H1 (cell line): ENCODE measurements around the gene TYK2. TPM values are rescaled to one million over a fixed set of nuclear protein-coding genes. Genes with fewer than 3 reads are reported as not detected.

ENCODE experiments used
- ASH2L ChIP-seq: fragments of 200-600, 300-600 bp; sonication (generic); IDR thresholded peaks from one replicate; pipeline ENCODE4 v1.7.1; 2017; ENCODE audit warnings: low read length
- BACH1 ChIP-seq: IDR thresholded peaks from 2 replicates; pipeline ENCODE4 v1.6.1; 2012; ENCODE audit warnings: low read length, improper control_type of control experiment
- CHD1 ChIP-seq: IDR thresholded peaks from 2 replicates; pipeline ENCODE4 v1.6.1; 2012; ENCODE audit warnings: low read depth, low read length, improper control_type of control experiment
- EP300 ChIP-seq, 2 experiments: IDR thresholded peaks; 1 replicate in 1 of 2; 2 replicates in 1 of 2; pipeline ENCODE4 v1.6.1; 2011 to 2012; ENCODE audit warnings: low read depth in 2 of 2, low read length in 2 of 2, mild to moderate bottlenecking in 2 of 2, borderline replicate concordance in 1 of 2, inconsistent platforms in 1 of 2, moderate library complexity in 1 of 2
- KDM4A ChIP-seq: IDR thresholded peaks from one replicate; pipeline ENCODE4 v1.7.1; 2012; ENCODE audit warnings: low read depth, mild to moderate bottlenecking, moderate library complexity, low read length, inconsistent platforms; ENCODE audit not compliant: severe bottlenecking
- NANOG ChIP-seq: IDR thresholded peaks from 2 replicates; pipeline ENCODE4 v1.6.1; 2011; ENCODE audit warnings: low read length, low read depth, mild to moderate bottlenecking, inconsistent platforms; ENCODE audit not compliant: insufficient read depth, poor library complexity, severe bottlenecking
- RNF2 ChIP-seq: fragments of 200-900, 300-1000 bp; sonication (generic); IDR thresholded peaks from 2 replicates; pipeline ENCODE4 v1.7.1; 2016; ENCODE audit warnings: borderline replicate concordance, low read depth, mild to moderate bottlenecking, antibody characterized with exemption, low read length; ENCODE audit not compliant: poor library complexity, severe bottlenecking; ENCODE audit errors: missing control alignments
- TBP ChIP-seq: IDR thresholded peaks from 2 replicates; pipeline ENCODE4 v1.6.1; 2011; ENCODE audit warnings: low read depth, low read length, improper control_type of control experiment
- polyA plus RNA-seq, 7 experiments: library from polyadenylated mRNA; depleted of rRNA in 3 of 7; stranded (reverse) in 5 of 7; unstranded in 2 of 7; fragments of >200 nt in 5 of 7; fragments of 200-250 nt in 2 of 7; gene quantifications; 1 replicate in 5 of 7; 2 replicates in 1 of 7; 4 replicates in 1 of 7; pipeline versions ENCODE4 v1.2.1 to v1.2.3, GENCODE V29; 2011 to 2013; ENCODE audit warnings: missing spikeins in 2 of 7, mixed read lengths in 2 of 7
- total RNA-seq: library from RNA; stranded (reverse); fragmentation: NEBNext Ultra II Directional; extraction: Animal tissue kit (Norgen Biotek cat#: 25700); gene quantifications from 2 replicates; pipeline ENCODE4 v1.2.1, GENCODE V29; 2021
- TF ChIP-seq, protein P1 (sequence below): IDR thresholded peaks from 2 replicates; pipeline ENCODE4 v1.6.1; 2012; ENCODE audit warnings: low read length, inconsistent platforms

TYK2 gene
- total and polyA plus RNA-seq, 2 of the 8 experiments (the other 6 are each of a cell fraction or from before 2014, with no cell fraction given) = 32.1 to 40.8 TPM

DNA sequence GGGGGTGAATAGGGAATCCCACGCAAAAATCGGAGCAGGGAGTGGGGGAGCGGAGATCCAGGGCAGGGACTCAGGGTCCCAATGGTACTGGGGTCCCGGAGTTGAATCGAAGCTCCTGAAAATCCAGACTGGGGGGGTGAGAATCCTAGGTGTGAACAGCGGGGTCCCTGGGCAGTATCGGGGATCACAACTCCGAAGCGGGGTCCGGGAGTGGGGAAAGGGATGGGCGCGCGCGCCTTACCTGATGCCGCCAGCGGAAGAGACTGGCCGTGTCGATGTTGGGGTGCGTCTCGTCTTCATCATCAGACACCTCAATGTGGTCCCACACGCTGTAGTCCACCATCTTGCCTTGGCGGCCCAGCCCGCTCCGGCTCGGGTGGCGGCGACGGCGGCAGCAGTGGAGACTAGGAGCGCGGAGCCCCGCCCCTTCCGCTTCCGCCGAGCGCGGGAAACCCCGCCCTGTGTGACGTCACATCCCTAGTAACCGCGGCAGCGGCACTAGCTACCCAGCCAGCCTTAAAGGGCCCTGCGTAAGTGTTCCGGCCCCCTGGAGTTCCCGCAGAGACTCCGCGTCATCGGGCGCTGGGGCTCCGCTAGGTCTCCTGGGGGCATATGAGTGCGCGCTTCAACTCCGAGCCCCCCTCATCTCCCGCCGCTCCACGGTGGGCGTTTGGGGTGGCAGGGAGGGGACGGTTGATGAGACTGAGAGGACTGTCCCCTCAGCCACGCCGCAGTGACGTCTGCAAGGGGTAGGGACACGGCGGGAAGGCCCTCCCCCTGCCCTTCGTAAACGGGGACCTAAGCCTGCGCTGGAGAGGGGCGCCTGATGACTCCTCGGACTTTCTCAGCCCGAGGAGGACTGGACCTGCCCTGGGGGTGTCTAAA, 23.0 kb upstream of the TYK2 start, which contains the start of gene CDC37 (continued):
- no peak for TF ChIP-seq NANOG
- TF ChIP-seq ASH2L = peak; percentile 55
- TF ChIP-seq CHD1 = no peak
- TF ChIP-seq KDM4A = peak; percentile 72
- TF ChIP-seq, protein P1, sequence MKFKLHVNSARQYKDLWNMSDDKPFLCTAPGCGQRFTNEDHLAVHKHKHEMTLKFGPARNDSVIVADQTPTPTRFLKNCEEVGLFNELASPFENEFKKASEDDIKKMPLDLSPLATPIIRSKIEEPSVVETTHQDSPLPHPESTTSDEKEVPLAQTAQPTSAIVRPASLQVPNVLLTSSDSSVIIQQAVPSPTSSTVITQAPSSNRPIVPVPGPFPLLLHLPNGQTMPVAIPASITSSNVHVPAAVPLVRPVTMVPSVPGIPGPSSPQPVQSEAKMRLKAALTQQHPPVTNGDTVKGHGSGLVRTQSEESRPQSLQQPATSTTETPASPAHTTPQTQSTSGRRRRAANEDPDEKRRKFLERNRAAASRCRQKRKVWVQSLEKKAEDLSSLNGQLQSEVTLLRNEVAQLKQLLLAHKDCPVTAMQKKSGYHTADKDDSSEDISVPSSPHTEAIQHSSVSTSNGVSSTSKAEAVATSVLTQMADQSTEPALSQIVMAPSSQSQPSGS = no peak
- TF ChIP-seq BACH1 = no peak
- no peak for TF ChIP-seq RNF2
- TF ChIP-seq TBP = peak; percentile 61; the same call in 1 of the 2 replicates
- TF ChIP-seq EP300 (IDR thresholded peaks at IDR 0.05; ENCODE audit: borderline replicate concordance in 1 of 2, low read depth in 2 of 2, low read length in 2 of 2) = no peak
